DOHH2 (cell line): ENCODE measurements around the gene TMEM212.

Source experiments
- H3F3A ChIP-seq: fragments of 200-600 bp; sonication (generic), shearing (Covaris generic); 2 replicates; pipeline ENCODE4 v1.6.0; 2016; ENCODE audit warnings: antibody characterized with exemption, mild to moderate bottlenecking; ENCODE audit not compliant: control insufficient read depth, insufficient read depth
- H3K27ac ChIP-seq: fragments of 200-600 bp; sonication (generic); 2 replicates; pipeline ENCODE4 v1.5.1; 2014; ENCODE audit warnings: low read depth, mild to moderate bottlenecking, low read length, moderate library complexity
- H3K27me3 ChIP-seq: fragments of 200-600 bp; sonication (generic); 2 replicates; pipeline ENCODE4 v1.6.1; 2014; ENCODE audit warnings: mild to moderate bottlenecking, low read length, mixed read lengths; ENCODE audit not compliant: control insufficient read depth
- H3K36me3 ChIP-seq: fragments of 200-600 bp; sonication (generic); 2 replicates; pipeline ENCODE4 v1.6.1; 2014; ENCODE audit warnings: mild to moderate bottlenecking, low read length, moderate library complexity, mixed read lengths; ENCODE audit not compliant: control insufficient read depth
- H3K4me1 ChIP-seq: fragments of 200-600 bp; sonication (generic); 2 replicates; pipeline ENCODE4 v1.6.1; 2014; ENCODE audit warnings: mild to moderate bottlenecking, low read length, mixed read lengths; ENCODE audit not compliant: control insufficient read depth
- H3K4me2 ChIP-seq: fragments of 200-600 bp; sonication (generic); 2 replicates; pipeline ENCODE4 v1.6.0; 2014; ENCODE audit warnings: mild to moderate bottlenecking, low read length, moderate library complexity
- H3K4me3 ChIP-seq: fragments of 200-600 bp; sonication (generic); 2 replicates; pipeline ENCODE4 v1.5.1; 2014; ENCODE audit warnings: mild to moderate bottlenecking, low read length, mixed read lengths
- H3K79me2 ChIP-seq: fragments of 200-600 bp; sonication (generic); 2 replicates; pipeline ENCODE4 v1.6.1; 2014; ENCODE audit warnings: mild to moderate bottlenecking, low read length, mixed read lengths; ENCODE audit not compliant: control insufficient read depth
- H3K9me2 ChIP-seq: fragments of 200-600 bp; sonication (generic); replicated peaks from 2 replicates; pipeline ENCODE4 v1.6.1; 2014; ENCODE audit warnings: mild to moderate bottlenecking, low read length, mixed read lengths; ENCODE audit not compliant: control insufficient read depth
- H3K9me3 ChIP-seq: fragments of 200-600 bp; sonication (generic); 2 replicates; pipeline ENCODE4 v1.6.1; 2014; ENCODE audit warnings: antibody characterized with exemption, low read length, mixed read lengths; ENCODE audit not compliant: control insufficient read depth, insufficient read depth
- H4K20me1 ChIP-seq: fragments of 200-600 bp; sonication (generic); 2 replicates; pipeline ENCODE4 v1.6.0; 2014; ENCODE audit warnings: low read depth, mild to moderate bottlenecking, antibody characterized with exemption, low read length, moderate library complexity; ENCODE audit not compliant: control insufficient read depth, insufficient read depth
- CTCF ChIP-seq: fragments of 200-600 bp; sonication (generic); IDR thresholded peaks from one replicate; pipeline ENCODE4 v1.5.1; 2014; ENCODE audit warnings: antibody characterized with exemption, mild to moderate bottlenecking, low read depth, low read length; ENCODE audit not compliant: poor library complexity, severe bottlenecking
- EZH2phosphoT487 ChIP-seq: fragments of 200-600 bp; sonication (generic); IDR thresholded peaks from 2 replicates; pipeline ENCODE4 v1.6.1; 2017; ENCODE audit warnings: borderline replicate concordance, mild to moderate bottlenecking, antibody characterized with exemption, low read length, moderate library complexity, mixed read lengths

The TMEM212 gene

GRCh38 chr3:171821778-171822358 lies 21.3 kb upstream of the TMEM212 start:
- Histone ChIP-seq H3K27ac (no peak overlapping the region), H3K4me3 (no peak overlapping the region), H3K9me2 (no peaks in the 10 kb centered on the region), H3K79me2 (no peaks in the 10 kb centered on the region), H3K4me2 (no peak overlapping the region), H3F3A (no peaks in the 10 kb centered on the region), H3K9me3 (no peaks in the 10 kb centered on the region), H3K4me1 (no peaks in the 10 kb centered on the region), H3K36me3 (no peaks in the 10 kb centered on the region), H3K27me3 (no peaks in the 10 kb centered on the region), H4K20me1 (no peaks in the 10 kb centered on the region)
- TF ChIP-seq EZH2phosphoT487 (no peak), CTCF (no peak)

DNA sequence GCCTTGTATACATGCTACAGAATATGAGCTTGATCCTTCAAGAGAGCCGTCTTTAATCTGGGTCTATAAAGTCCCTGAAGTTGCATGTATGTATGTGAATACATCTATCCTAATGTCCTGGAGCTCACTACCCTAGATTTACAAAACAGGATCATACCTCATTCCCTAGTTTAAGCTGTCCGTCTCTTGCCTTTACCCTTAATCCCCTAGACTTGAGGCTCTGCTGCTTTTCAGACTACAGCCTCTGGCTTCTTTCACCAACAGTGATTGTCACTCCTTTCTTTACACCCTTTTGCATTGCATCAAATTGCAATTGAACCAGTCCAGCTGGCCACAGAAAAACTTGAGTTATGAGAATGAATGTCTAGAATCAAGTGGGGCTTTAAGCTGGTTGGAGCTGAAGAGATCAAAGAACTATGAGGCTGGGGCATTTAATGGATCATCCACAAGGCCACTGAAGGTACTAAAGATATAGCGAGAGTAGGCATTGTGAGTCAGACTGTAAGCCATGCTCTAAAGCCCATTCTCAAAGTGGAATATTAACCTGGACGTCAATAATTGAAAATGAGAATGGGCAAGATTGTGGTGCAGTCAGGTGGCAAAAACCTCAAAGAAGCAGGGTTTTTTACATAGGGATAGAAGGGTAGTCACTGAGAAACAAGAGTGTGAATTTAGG lies 20.6 kb upstream of the TMEM212 start:
- H3K27ac ChIP-seq, result no peak overlapping the region

GRCh38 chr3:171824116-171824515 lies 19.0 kb upstream of the TMEM212 start:
- Histone ChIP-seq H3K9me3 (no peaks in the 10 kb centered on the region), H4K20me1 (no peaks in the 10 kb centered on the region), H3K9me2 (no peaks in the 10 kb centered on the region), H3K79me2 (no peaks in the 10 kb centered on the region), H3F3A (no peaks in the 10 kb centered on the region), H3K27ac (no peak overlapping the region), H3K4me3 (no peak overlapping the region), H3K36me3 (no peaks in the 10 kb centered on the region), H3K4me1 (no peaks in the 10 kb centered on the region), H3K27me3 (no peaks in the 10 kb centered on the region), H3K4me2 (no peak overlapping the region)
- TF ChIP-seq CTCF (no peak), EZH2phosphoT487 (no peak)

More for the DNA sequence above, 20.6 kb upstream of the TMEM212 start:
- Histone ChIP-seq H3K4me2 (no peak overlapping the region), H3F3A (no peaks in the 10 kb centered on the region), H3K4me1 (no peaks in the 10 kb centered on the region), H3K27me3 (no peaks in the 10 kb centered on the region), H3K79me2 (no peaks in the 10 kb centered on the region), H3K9me3 (no peaks in the 10 kb centered on the region), H3K4me3 (no peak overlapping the region), H4K20me1 (no peaks in the 10 kb centered on the region), H3K36me3 (no peaks in the 10 kb centered on the region), H3K9me2 (no peaks in the 10 kb centered on the region)
- TF ChIP-seq EZH2phosphoT487 (no peak), CTCF (no peak)
